Measurements from ENCODE around the gene DOLK.

- TF ChIP-seq, protein P1, sequence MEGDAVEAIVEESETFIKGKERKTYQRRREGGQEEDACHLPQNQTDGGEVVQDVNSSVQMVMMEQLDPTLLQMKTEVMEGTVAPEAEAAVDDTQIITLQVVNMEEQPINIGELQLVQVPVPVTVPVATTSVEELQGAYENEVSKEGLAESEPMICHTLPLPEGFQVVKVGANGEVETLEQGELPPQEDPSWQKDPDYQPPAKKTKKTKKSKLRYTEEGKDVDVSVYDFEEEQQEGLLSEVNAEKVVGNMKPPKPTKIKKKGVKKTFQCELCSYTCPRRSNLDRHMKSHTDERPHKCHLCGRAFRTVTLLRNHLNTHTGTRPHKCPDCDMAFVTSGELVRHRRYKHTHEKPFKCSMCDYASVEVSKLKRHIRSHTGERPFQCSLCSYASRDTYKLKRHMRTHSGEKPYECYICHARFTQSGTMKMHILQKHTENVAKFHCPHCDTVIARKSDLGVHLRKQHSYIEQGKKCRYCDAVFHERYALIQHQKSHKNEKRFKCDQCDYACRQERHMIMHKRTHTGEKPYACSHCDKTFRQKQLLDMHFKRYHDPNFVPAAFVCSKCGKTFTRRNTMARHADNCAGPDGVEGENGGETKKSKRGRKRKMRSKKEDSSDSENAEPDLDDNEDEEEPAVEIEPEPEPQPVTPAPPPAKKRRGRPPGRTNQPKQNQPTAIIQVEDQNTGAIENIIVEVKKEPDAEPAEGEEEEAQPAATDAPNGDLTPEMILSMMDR (IDR thresholded peaks at IDR 0.05; ENCODE audit: poor library complexity), result no peak
- no peak for TF ChIP-seq EZH2 (IDR thresholded peaks at IDR 0.05; ENCODE audit: borderline replicate concordance)
- TF ChIP-seq EZH2phosphoT487 (IDR thresholded peaks at IDR 0.05; ENCODE audit: low read depth, severe bottlenecking, unreplicated experiment), result no peak
These were observed 39.3 kb upstream of the DOLK start for GRCh38 chr9:128986671-128987070.
